Melanocyte of skin (primary cell): ENCODE results near the gene PRMT9. TPM values are rescaled to one million over a fixed set of nuclear protein-coding genes. Genes with fewer than 3 reads are reported as not detected.

ENCODE experiments used
- total RNA-seq, 2 donors: library from RNA; depleted of rRNA; stranded (reverse); fragments of >200 nt; gene quantifications; 2 replicates each; pipeline ENCODE4 v1.2.3, GENCODE V29; 2012

The PRMT9 gene
- 10 to 100 TPM; 13.1 to 14.3 TPM for total RNA-seq

GRCh38 chr4:147683717-147684700, at the start of gene PRMT9:
TSS of gene PRMT9 (minus strand) at chr4:147684163. CDS start at chr4:147683987, 176 bp downstream.

GRCh38 chr4:147731580-147732517, 47.9 kb upstream of the PRMT9 start, which contains the start of gene ARHGAP10:
TSS of gene ARHGAP10 (plus strand) at chr4:147732088. CDS start at chr4:147732302, 214 bp downstream.

GRCh38 chr4:147617173-147617840, 66.7 kb downstream of the PRMT9 start, which contains the start of gene TMEM184C:
TSS of gene TMEM184C (plus strand) at chr4:147617397. CDS start at chr4:147617957, 560 bp downstream.

Other genes starting within 250 kb of the PRMT9 start
- 1 to 10 TPM; 2.0 to 2.1 TPM for gene EDNRA, start 203.1 kb downstream of the PRMT9 start, total RNA-seq
- 10 to 100 TPM; 36.5 to 39.6 TPM for gene TMEM184C, start 66.8 kb downstream of the PRMT9 start, total RNA-seq
- gene ARHGAP10, start 47.9 kb upstream of the PRMT9 start, total RNA-seq, result 10 to 100 TPM; 13.4 to 18.0 TPM